ENCODE measurements around the gene ABCC12. TPM values are rescaled to one million over a fixed set of nuclear protein-coding genes. Genes with fewer than 3 reads are reported as not detected.

The ABCC12 gene
- polyA plus RNA-seq, 1 experiment, result not detected

DNA sequence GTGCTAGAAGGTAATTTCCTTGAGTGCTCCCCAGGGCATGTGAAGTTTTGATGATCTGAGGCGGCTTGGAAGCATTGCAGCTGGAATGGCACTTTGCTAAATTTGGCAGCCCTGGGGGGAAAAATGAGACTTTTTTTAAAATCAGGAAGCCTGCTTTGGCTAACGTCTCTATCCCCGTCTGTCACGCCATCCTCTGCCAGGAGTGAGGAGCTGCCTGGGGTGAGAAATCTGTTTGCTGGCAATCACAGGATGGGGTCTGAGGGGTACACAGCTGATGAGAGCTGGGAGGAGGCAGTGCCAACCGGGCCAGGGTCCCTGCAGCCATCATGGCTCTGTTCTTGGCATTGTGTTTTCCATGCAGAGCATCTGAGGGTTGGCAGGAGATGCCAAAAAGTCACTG lies 2.0 kb downstream of the ABCC12 start:
- ChIA-PET POLR2A (no interaction called here), CTCF (no interaction called here)
- Histone ChIP-seq H3K27ac (ENCODE audit: low read depth, low read length) (no peak overlapping the region), H3K9me3 (ENCODE audit: control insufficient read depth, insufficient read depth, low read length) (no peaks in the 10 kb centered on the region), H3K27me3 (ENCODE audit: control insufficient read depth, insufficient read depth, low read length) (no peaks in the 10 kb centered on the region), H3K4me3 (ENCODE audit: low read depth, low read length) (no peak overlapping the region)
- TF ChIP-seq, protein P1, sequence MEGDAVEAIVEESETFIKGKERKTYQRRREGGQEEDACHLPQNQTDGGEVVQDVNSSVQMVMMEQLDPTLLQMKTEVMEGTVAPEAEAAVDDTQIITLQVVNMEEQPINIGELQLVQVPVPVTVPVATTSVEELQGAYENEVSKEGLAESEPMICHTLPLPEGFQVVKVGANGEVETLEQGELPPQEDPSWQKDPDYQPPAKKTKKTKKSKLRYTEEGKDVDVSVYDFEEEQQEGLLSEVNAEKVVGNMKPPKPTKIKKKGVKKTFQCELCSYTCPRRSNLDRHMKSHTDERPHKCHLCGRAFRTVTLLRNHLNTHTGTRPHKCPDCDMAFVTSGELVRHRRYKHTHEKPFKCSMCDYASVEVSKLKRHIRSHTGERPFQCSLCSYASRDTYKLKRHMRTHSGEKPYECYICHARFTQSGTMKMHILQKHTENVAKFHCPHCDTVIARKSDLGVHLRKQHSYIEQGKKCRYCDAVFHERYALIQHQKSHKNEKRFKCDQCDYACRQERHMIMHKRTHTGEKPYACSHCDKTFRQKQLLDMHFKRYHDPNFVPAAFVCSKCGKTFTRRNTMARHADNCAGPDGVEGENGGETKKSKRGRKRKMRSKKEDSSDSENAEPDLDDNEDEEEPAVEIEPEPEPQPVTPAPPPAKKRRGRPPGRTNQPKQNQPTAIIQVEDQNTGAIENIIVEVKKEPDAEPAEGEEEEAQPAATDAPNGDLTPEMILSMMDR (IDR thresholded peaks at IDR 0.05; ENCODE audit: low read depth, low read length), result no peak
- no peak for DNase-seq (ENCODE audit: low read depth, low spot score)

DNA sequence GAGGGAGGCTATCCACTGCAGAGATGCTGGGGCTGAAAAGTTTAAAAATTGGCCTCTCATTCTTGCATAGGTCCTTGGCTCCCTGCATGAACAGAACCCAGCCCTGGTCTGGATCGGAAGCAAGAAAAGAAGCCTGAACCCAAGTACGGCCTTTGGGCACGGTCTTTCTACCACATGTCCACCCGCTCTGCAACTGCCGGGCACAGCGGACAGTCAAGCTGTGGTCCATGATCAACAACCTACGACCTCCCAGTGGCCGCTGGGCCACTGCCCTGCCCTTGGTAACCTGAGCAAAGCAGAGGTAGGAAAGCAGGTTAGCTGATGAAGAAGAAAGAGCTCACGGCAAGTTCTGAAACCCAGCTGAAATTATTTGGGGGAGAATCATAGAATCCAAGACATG lies 3.6 kb downstream of the ABCC12 start:
- CTCF ChIA-PET, result no interaction called here
- POLR2A ChIA-PET, result no interaction called here
- Histone ChIP-seq H3K4me3 (ENCODE audit: low read depth, low read length) (no peak overlapping the region), H3K27me3 (ENCODE audit: control insufficient read depth, insufficient read depth, low read length) (no peaks in the 10 kb centered on the region), H3K27ac (ENCODE audit: low read depth, low read length) (no peak overlapping the region), H3K9me3 (ENCODE audit: control insufficient read depth, insufficient read depth, low read length) (no peaks in the 10 kb centered on the region)
- TF ChIP-seq, protein P1 (IDR thresholded peaks at IDR 0.05; ENCODE audit: low read depth, low read length), result no peak
- DNase-seq (ENCODE audit: low read depth, low spot score), result no peak

DNA sequence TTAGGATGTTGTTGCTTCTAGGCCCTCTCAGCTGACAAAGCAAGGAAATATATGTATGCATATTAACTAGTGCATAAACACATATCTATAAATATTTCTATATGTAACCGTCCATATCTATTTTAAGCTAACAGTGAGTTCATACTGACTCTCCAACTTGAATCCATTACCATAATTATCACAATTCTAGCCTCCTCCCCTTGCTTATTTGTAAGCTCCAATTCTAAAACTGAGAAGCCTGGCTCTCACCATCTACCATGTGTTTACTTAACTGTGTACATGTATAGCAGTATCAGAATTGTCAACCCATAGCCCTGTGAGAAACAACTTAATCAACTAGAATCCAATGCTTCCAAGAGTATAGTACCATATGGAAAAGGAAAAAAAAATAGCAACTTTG lies 5.1 kb downstream of the ABCC12 start:
- TF ChIP-seq, protein P1 (IDR thresholded peaks at IDR 0.05; ENCODE audit: low read depth, low read length), result no peak
- no peaks in the 10 kb centered on the region for H3K27me3 ChIP-seq (ENCODE audit: control insufficient read depth, insufficient read depth, low read length)
- H3K4me3 ChIP-seq (ENCODE audit: low read depth, low read length), result no peak overlapping the region
- no peak overlapping the region for H3K27ac ChIP-seq (ENCODE audit: low read depth, low read length)
- DNase-seq (ENCODE audit: low read depth, low spot score), result no peak
- CTCF ChIA-PET, result interaction anchor here (0.7 to 1.7 kb wide), 2 partner anchors 96 to 1007 kb away, joined by 3 to 6 read pairs; partner anchors contain the start of gene NETO2
- POLR2A ChIA-PET, result no interaction called here
- no peaks in the 10 kb centered on the region for H3K9me3 ChIP-seq (ENCODE audit: control insufficient read depth, insufficient read depth, low read length)

DNA sequence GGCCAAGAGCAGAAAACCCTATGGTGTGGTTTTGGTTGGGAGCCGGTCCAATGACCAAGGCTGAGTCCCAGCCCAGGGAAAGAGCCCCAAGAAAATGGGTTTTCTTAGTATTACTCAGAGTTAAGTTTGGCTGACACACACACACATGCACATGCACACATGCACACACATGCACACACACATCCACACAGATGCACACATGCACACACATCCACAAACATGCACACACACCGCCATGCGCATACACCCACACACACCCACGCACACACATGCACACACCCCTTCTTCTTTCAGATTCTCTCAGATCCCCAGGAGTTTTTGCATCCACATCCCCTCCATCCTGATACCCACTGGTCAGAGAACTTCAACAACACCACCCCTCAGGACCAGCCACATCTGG lies 9.1 kb downstream of the ABCC12 start:
- ChIA-PET POLR2A (no interaction called here), CTCF (interaction anchor here (0.9 kb wide), 1 partner anchor 18 kb away, joined by 3 read pairs; no protein-coding TSS in a partner anchor)
- H3K4me3 ChIP-seq (ENCODE audit: low read depth, low read length), result no peak overlapping the region
- H3K27me3 ChIP-seq (ENCODE audit: control insufficient read depth, insufficient read depth, low read length), result no peaks in the 10 kb centered on the region
- H3K27ac ChIP-seq (ENCODE audit: low read depth, low read length), result no peak overlapping the region
- TF ChIP-seq, protein P1 (IDR thresholded peaks at IDR 0.05; ENCODE audit: low read depth, low read length), result no peak
- DNase-seq (ENCODE audit: low read depth, low spot score), result no peak
- peaks cover 3% of the 10 kb centered on the region; the same call in 1 of the 2 replicates for H3K9me3 ChIP-seq (ENCODE audit: control insufficient read depth, insufficient read depth, low read length)

DNA sequence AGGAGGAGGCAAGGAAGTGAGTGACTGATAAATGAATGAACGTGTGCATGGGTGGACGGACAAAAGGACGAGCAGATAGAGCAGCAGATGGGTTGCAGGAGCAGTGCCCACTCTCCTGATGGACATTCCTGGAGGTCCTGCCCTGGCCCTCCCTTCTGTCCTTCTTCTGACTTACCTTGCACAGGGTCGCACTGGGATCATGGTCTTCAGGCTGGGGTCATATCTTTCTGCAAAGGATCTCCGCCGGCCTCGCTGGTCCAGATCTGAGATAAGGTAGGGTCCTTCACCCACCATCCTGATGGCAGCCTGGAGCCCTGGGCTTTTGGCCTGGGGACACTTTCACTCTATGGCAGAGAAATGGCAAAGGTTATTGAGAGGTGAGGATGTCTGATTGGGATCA lies 9.7 kb downstream of the ABCC12 start:
- POLR2A ChIA-PET, result no interaction called here

More for the DNA sequence above, 9.7 kb downstream of the ABCC12 start:
- H3K27ac ChIP-seq (ENCODE audit: low read depth, low read length), result no peak overlapping the region
- no peaks in the 10 kb centered on the region for H3K27me3 ChIP-seq (ENCODE audit: control insufficient read depth, insufficient read depth, low read length)
- DNase-seq (ENCODE audit: low read depth, low spot score), result no peak
- CTCF ChIA-PET, result interaction anchor here (1.7 kb wide), 1 partner anchor 11 kb away, joined by 10 read pairs; no protein-coding TSS in a partner anchor
- peaks cover 3% of the 10 kb centered on the region; the same call in 1 of the 2 replicates for H3K9me3 ChIP-seq (ENCODE audit: control insufficient read depth, insufficient read depth, low read length)
- H3K4me3 ChIP-seq (ENCODE audit: low read depth, low read length), result no peak overlapping the region
- TF ChIP-seq, protein P1 (IDR thresholded peaks at IDR 0.05; ENCODE audit: low read depth, low read length), result no peak

Measured in AG04450 (cell line).